IMR-90 (cell line): ENCODE results near the gene SLC12A6. TPM values are rescaled to one million over a fixed set of nuclear protein-coding genes. Genes with fewer than 3 reads are reported as not detected.

ENCODE experiments used
- ATAC-seq: fragments of 200-7000 bp; cut with Tn5 transposase; 2 replicates; pipeline ENCODE4 v1.9.1; 2020; ENCODE audit warnings: low read depth, mild to moderate bottlenecking, moderate library complexity
- BruUV-seq: library from RNA; stranded (reverse); fragments of 400-500 nt; replicated peaks from 2 replicates; lab custom pipeline; 2021; lab: Mats Ljungman, UMichigan
- CTCF ChIA-PET: fragments of 300-600 bp; formaldehyde crosslinking; extraction: SDS; loops from one replicate; lab custom pipeline; 2021; ENCODE audit warnings: antibody characterized with exemption; lab: Yijun Ruan, JAX
- POLR2A ChIA-PET: fragments of 300-600 bp; sonication (Branson Sonifier 250); formaldehyde crosslinking; loops from one replicate; lab custom pipeline; 2022; ENCODE audit warnings: antibody characterized with exemption; ENCODE audit not compliant: unreplicated experiment; lab: Charles Lee
- DNase-seq: peaks from one replicate; pipeline ENCODE4 v3.0.0; 2013
- H2AFZ ChIP-seq: replicated peaks from 2 replicates; pipeline ENCODE3; 2013; ENCODE audit warnings: low read length, mild to moderate bottlenecking; ENCODE audit not compliant: poor library complexity
- H2AK5ac ChIP-seq: 2 replicates; pipeline ENCODE4 v1.6.1; 2013; ENCODE audit warnings: low read depth, low read length, inconsistent platforms
- H2AK9ac ChIP-seq: replicated peaks from 2 replicates; pipeline ENCODE3; 2013; ENCODE audit warnings: mild to moderate bottlenecking, low read depth, low read length, moderate library complexity; ENCODE audit not compliant: poor library complexity
- H2BK120ac ChIP-seq: 2 replicates; pipeline ENCODE4 v1.6.1; 2013; ENCODE audit warnings: low read depth, low read length, inconsistent platforms
- H2BK15ac ChIP-seq: 3 replicates; pipeline ENCODE4 v1.6.1; 2013; ENCODE audit warnings: low read depth, low read length, inconsistent platforms
- H2BK20ac ChIP-seq: 2 replicates; pipeline ENCODE4 v1.6.1; 2013; ENCODE audit warnings: low read depth, mild to moderate bottlenecking, inconsistent platforms, low read length, moderate library complexity
- H2BK5ac ChIP-seq: 2 replicates; pipeline ENCODE4 v1.6.1; 2013; ENCODE audit warnings: mild to moderate bottlenecking, low read depth, low read length, inconsistent platforms; ENCODE audit not compliant: poor library complexity, severe bottlenecking
- H3K14ac ChIP-seq: replicated peaks from 2 replicates; pipeline ENCODE4 v1.6.1; 2013; ENCODE audit warnings: low read depth, low read length, inconsistent platforms
- H3K18ac ChIP-seq: 2 replicates; pipeline ENCODE4 v1.6.1; 2013; ENCODE audit warnings: low read depth, low read length, control low read depth
- H3K23ac ChIP-seq: 2 replicates; pipeline ENCODE4 v1.6.1; 2013; ENCODE audit warnings: low read depth, low read length, inconsistent platforms
- H3K27ac ChIP-seq: 2 replicates; pipeline ENCODE4 v1.5.1; 2013; ENCODE audit warnings: mild to moderate bottlenecking, control low read depth, low read length; ENCODE audit not compliant: insufficient read depth
- H3K27me3 ChIP-seq: 2 replicates; pipeline ENCODE4 v1.6.1; 2013; ENCODE audit warnings: low read length; ENCODE audit not compliant: control insufficient read depth, insufficient read depth
- H3K36me3 ChIP-seq: 2 replicates; pipeline ENCODE4 v1.6.1; 2013; ENCODE audit warnings: low read length, mixed read lengths; ENCODE audit not compliant: control insufficient read depth, insufficient read depth
- H3K4ac ChIP-seq: 2 replicates; pipeline ENCODE4 v1.6.1; 2013; ENCODE audit warnings: low read depth, low read length, inconsistent platforms
- H3K4me1 ChIP-seq: 2 replicates; pipeline ENCODE4 v1.6.1; 2013; ENCODE audit warnings: low read length, mixed read lengths; ENCODE audit not compliant: control insufficient read depth, insufficient read depth
- H3K4me2 ChIP-seq: 2 replicates; pipeline ENCODE4 v1.6.1; 2013; ENCODE audit warnings: low read depth, mild to moderate bottlenecking, control low read depth, low read length, moderate library complexity
- H3K4me3 ChIP-seq: 2 replicates; pipeline ENCODE4 v1.5.1; 2013; ENCODE audit warnings: low read depth, mild to moderate bottlenecking, control low read depth, low read length, moderate library complexity; ENCODE audit not compliant: insufficient read depth
- H3K56ac ChIP-seq: 2 replicates; pipeline ENCODE4 v1.6.1; 2013; ENCODE audit warnings: low read length, inconsistent platforms; ENCODE audit not compliant: insufficient read depth; ENCODE audit errors: extremely low read depth
- H3K79me1 ChIP-seq, 2 experiments: 2 replicates each; pipeline ENCODE4 v1.6.1; 2013; ENCODE audit warnings: low read length in 2 of 2, inconsistent platforms in 1 of 2, low read depth in 1 of 2
- H3K9ac ChIP-seq: 2 replicates; pipeline ENCODE4 v1.6.1; 2013; ENCODE audit warnings: low read depth, low read length, control low read depth
- H3K9me1 ChIP-seq: 2 replicates; pipeline ENCODE4 v1.6.1; 2013; ENCODE audit warnings: low read length, inconsistent platforms; ENCODE audit not compliant: insufficient read depth
- H3K9me3 ChIP-seq: 2 replicates; pipeline ENCODE4 v1.6.1; 2013; ENCODE audit warnings: low read length; ENCODE audit not compliant: control insufficient read depth, insufficient read depth
- H4K20me1 ChIP-seq: 2 replicates; pipeline ENCODE4 v1.6.1; 2013; ENCODE audit warnings: low read length, inconsistent platforms; ENCODE audit not compliant: insufficient read depth
- H4K5ac ChIP-seq: 2 replicates; pipeline ENCODE4 v1.6.1; 2013; ENCODE audit warnings: mild to moderate bottlenecking, low read depth, low read length, control low read depth
- H4K8ac ChIP-seq, 2 experiments: 2 replicates each; pipeline ENCODE4 v1.6.1; 2013; ENCODE audit warnings: low read depth in 2 of 2, low read length in 2 of 2, control low read depth in 1 of 2, inconsistent platforms in 1 of 2
- H4K91ac ChIP-seq: 2 replicates; pipeline ENCODE4 v1.6.1; 2013; ENCODE audit warnings: low read depth, low read length, inconsistent platforms; ENCODE audit not compliant: insufficient read depth
- CHD1 ChIP-seq: IDR thresholded peaks from 2 replicates; pipeline ENCODE4 v1.6.1; 2012; ENCODE audit warnings: low read depth, low read length, improper control_type of control experiment
- FOS ChIP-seq: fragments of 150-350 bp; IDR thresholded peaks from 2 replicates; pipeline ENCODE4 v1.6.1; 2016; ENCODE audit warnings: low read depth, low read length
- NFE2L2 ChIP-seq: fragments of 150-350 bp; IDR thresholded peaks from 2 replicates; pipeline ENCODE4 v1.6.1; 2016; ENCODE audit warnings: low read depth, mild to moderate bottlenecking, low read length
- RAD21 ChIP-seq: IDR thresholded peaks from 2 replicates; pipeline ENCODE4 v1.6.1; 2012; ENCODE audit warnings: low read length, improper control_type of control experiment
- RCOR1 ChIP-seq: IDR thresholded peaks from 2 replicates; pipeline ENCODE4 v1.6.1; 2012; ENCODE audit warnings: mild to moderate bottlenecking, low read length, improper control_type of control experiment; ENCODE audit not compliant: insufficient replicate concordance
- SMC3 ChIP-seq: fragments of 150-350 bp; IDR thresholded peaks from 2 replicates; pipeline ENCODE4 v1.6.1; 2016; ENCODE audit warnings: low read depth, mild to moderate bottlenecking, antibody characterized with exemption, low read length, moderate library complexity
- WGBS, 2 experiments: methylation state at CpG; one replicate each; pipeline versions ENCODE4 v1.1.5 to v1.1.7; 2013; ENCODE audit warnings: missing lambda C conversion rate in 2 of 2; ENCODE audit not compliant: insufficient read length in 1 of 2; ENCODE audit errors: extremely low coverage in 2 of 2; 5-methylcytosine and 5-hydroxymethylcytosine counted together
- dilution Hi-C: fragments of 300-500 bp; cut with HindIII; formaldehyde crosslinking; loops from one replicate; pipeline ENCODE4 v1.14.3; 2018; ENCODE audit warnings: low sequenced_read_pairs; ENCODE audit not compliant: unreplicated experiment
- in situ Hi-C: fragments of 300-500 bp; cut with MboI; formaldehyde crosslinking; loops from 3 replicates; pipeline ENCODE4 v1.14.3; 2019; ENCODE audit warnings: low sequenced_read_pairs, inconsistent platforms, mixed read lengths
- intact Hi-C: fragments of 100-400 bp; cut with micrococcal nuclease; formaldehyde crosslinking; loops from 2 replicates; pipeline ENCODE4 v1.10.0; 2022
- polyA plus RNA-seq, 3 experiments: library from polyadenylated mRNA; depleted of rRNA; stranded (reverse); fragments of >200 nt; gene quantifications; 2 replicates each; pipeline ENCODE4 v1.2.3, GENCODE V29; 2012; ENCODE audit warnings: low replicate concordance in 1 of 3
- total RNA-seq: library from RNA; depleted of rRNA; stranded (reverse); fragments of >200 nt; gene quantifications from 2 replicates; pipeline ENCODE4 v1.2.3, GENCODE V29; 2012

SLC12A6 gene
- total and polyA plus RNA-seq, 2 of the 4 experiments (the other 2 are of a cell fraction), result 7.7 to 10.2 TPM

- Histone ChIP-seq H3K4me1 (peaks cover 3% of the 10 kb centered on the region), H2BK5ac (no peak overlapping the region), H4K8ac (no peak overlapping the region), H3K27ac (no peak overlapping the region), H3K56ac (no peak overlapping the region), H3K9ac (no peak overlapping the region), H3K4ac (no peak overlapping the region), H3K4me2 (no peak overlapping the region), H3K9me3 (no peaks in the 10 kb centered on the region), H2AFZ (no peak overlapping the region), H4K20me1 (no peaks in the 10 kb centered on the region), H3K36me3 (0 out of 2 replicates have a peak, but pooled peaks cover 1% of the 10 kb centered on the region), H3K4me3 (no peak overlapping the region), H3K79me1 (no peaks in the 10 kb centered on the region), H3K9me1 (0 out of 2 replicates have a peak, but pooled peaks cover 2% of the 10 kb centered on the region), H3K14ac (no peak overlapping the region), H3K27me3 (no peaks in the 10 kb centered on the region), H3K23ac (no peak overlapping the region), H2BK120ac (no peak overlapping the region), H3K18ac (no peak overlapping the region), H4K91ac (no peak overlapping the region), H2AK9ac (no peak overlapping the region), H2AK5ac (no peak overlapping the region), H2BK20ac (no peak overlapping the region), H4K5ac (no peak overlapping the region), H2BK15ac (no peak overlapping the region)
- DNase-seq (no peak), ATAC-seq (peak; percentile 32; the same call in 1 of the 2 replicates)
- CTCF ChIA-PET, result interaction anchor here (1.4 kb wide), 1 partner anchor 35 kb away, joined by 3 read pairs; no protein-coding TSS in a partner anchor
- WGBS, 2 experiments, result no CpG with 5 or more reads among the region's 1 CpG
- TF ChIP-seq NFE2L2, result no peak
- no peak for TF ChIP-seq SMC3
- TF ChIP-seq CHD1, result no peak
- TF ChIP-seq FOS, result no peak
- TF ChIP-seq RCOR1, result no peak
- TF ChIP-seq RAD21, result no peak
- intact Hi-C loops, result no loop called here
- in situ Hi-C loops, result no loop called here
- no TSS peak for BruUV-seq
- dilution Hi-C loops, result no loop called here
- POLR2A ChIA-PET, result no interaction called here
These were observed 61.9 kb downstream of the SLC12A6 start for GRCh38 chr15:34275721-34276120.
